UCSD-AML1 (cell line): Measurements from ENCODE around the gene SYNE1.

Source experiments
- DNase-seq: peaks from one replicate; lab custom pipeline; 2025; ENCODE audit not compliant: unreplicated experiment; lab: John Stamatoyannopoulos, UW

Gene SYNE1

GRCh38 chr6:152295346-152295745 is 341.8 kb downstream of the SYNE1 start:
- no peak for DNase-seq

- DNase-seq: no peak
Measured at GRCh38 chr6:152293404-152293803, 343.8 kb downstream of the SYNE1 start.

GRCh38 chr6:152292555-152292954 is 344.6 kb downstream of the SYNE1 start:
- no peak for DNase-seq

GRCh38 chr6:152290693-152291092 is 346.5 kb downstream of the SYNE1 start:
- no peak for DNase-seq

DNA sequence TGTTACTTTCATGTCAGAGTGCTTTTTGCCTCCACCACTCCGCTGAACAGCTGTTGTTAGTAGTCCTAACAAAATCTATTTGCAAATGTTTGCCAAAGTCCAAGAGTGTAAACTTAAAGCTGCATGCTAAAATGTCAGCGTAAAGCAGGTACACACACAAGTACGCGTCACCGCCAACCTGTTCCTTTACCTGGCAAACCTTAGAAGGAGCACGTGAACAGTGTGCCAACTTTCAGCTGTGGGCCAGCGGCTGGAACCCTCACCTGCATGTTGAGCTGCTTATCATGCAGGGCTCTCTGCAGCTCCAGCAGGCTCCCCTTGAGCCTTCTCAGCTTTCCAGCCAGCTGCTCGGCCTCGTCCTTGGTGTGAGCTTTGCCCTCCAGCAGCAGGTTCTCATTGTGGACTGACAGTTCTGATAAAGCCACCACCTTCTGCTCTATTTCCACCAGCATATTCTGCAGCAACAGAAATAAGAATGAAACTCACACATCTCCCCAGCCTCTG is 359.3 kb downstream of the SYNE1 start:
- DNase-seq: no peak

GRCh38 chr6:152273638-152274037 is 363.5 kb downstream of the SYNE1 start:
- DNase-seq: no peak

DNA sequence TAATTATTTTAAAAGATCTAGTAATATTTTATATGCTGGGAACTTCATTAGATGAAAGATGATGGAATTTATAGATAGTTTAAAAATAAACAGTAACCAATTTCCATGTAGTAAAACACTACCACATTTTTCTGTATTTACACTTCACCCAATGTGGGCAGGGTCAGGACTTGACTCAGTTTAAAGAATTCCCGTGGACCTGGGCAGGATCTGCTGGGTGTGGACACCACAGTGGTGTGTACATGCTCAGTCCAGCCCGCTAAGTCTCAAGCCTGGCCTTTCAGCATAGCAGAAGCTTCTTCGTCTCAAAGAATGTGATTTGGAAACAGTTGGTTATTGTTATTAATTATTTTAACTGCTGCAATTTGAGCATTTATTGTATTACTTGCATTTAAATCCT is 364.2 kb downstream of the SYNE1 start:
- no peak for DNase-seq

DNA sequence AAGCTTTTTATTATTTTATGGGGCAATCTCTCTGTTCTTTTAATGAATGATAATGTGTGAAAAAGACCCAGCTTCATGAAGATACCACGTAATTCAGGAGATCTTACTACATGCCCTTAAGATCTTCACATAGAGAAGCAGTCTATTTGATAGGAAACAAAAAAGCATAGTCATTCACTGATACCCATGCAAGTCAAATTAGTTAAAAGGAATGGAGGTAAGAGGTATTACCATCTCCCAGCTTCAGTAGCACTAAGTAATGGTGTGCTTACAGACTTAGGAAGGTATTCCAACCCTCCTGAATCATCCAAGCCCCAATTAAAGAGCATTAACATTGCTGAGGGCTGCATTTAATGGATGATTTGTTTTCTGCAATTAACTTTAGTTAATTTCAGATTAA is 364.7 kb downstream of the SYNE1 start:
- DNase-seq: no peak

GRCh38 chr6:152271776-152272464 is 365.2 kb downstream of the SYNE1 start:
- DNase-seq: no peak

DNA sequence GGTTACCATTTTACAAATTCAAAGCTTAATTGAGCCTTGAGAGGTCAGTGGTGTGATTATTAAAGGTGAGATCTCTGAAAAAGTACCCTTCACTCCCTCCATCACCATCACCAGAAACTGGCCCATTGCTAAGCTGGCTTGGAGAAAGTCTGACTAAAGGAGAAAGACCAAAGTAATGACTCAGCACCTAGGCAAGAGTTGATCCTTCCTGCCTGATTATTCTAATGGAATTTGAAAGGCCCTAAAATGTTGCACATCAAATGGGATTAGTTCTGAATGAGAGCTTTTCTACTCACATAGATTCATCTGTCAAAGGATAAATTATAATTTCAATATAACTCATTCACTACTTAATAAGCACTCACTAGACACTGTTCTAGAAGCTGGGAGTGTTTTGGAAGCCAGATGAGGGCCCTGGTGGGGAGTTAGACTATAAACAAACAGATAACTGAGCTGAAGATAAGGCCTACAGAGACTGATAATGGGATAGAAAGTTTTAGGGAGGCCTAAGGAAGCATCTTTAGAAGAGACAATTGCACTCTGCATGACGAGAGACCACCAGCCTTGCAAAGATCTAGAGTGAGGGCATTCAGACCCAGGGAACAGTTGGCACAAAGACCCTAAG is 366.7 kb downstream of the SYNE1 start:
- DNase-seq: no peak

- no peak for DNase-seq
Measured at GRCh38 chr6:152268846-152269442, 368.2 kb downstream of the SYNE1 start.

DNA sequence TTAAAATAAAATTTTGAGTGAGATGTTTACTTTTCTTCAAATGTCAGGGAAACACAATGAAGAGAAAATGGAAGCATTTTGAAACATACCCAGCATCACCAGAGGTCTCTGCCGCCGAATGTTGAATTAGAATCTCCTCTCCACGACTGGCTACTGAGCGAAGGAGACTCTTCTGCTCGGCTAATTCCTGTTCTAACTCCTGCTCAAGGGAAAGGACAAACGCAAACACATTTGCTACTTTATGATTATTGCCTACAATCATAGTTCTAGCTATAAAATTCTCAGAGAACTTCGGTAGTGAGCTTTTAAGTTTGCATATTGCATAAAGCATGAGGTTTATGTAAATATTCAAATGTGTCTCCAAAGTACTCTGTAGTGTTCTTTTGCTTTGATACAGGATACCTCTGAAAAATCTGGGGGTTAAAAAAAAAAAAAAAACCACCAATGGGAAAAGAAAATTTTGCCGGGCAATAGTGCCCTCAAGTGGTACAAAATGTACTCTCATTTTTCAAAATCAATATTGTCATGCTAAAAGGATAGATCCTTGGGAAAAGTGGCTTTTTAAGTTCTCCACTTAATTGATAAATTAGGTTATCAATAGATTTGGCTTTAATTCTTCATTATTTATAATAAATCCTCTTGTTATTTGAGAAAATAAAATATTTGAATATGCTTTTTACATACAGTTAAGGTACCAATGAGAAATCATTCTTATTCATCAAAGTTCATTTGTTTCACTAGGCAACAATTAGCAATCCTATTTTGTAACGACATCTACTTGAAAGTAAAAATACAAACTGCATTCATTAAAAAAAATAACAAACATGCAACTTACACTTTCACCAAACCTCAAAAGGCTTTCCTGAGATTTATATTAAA is 369.0 kb downstream of the SYNE1 start:
- no peak for DNase-seq

DNA sequence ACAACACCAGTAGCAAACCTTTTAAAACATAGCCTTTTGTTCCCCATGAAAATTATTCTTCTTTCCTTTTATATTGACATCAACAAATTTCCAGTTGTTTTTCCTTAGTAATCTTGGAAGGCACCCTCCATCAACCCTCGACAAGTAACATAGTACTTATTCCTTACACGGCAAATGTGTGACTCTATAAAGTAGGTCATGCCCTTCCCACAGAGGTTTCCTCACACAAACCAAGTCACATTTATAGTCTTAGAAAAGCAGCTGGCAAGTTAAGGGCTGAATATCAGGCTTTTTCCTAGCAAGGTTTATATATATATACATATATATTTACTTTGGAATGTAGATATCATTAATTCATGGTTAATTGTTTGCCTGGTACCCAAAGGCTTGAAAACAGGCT is 371.5 kb downstream of the SYNE1 start:
- DNase-seq: no peak

DNA sequence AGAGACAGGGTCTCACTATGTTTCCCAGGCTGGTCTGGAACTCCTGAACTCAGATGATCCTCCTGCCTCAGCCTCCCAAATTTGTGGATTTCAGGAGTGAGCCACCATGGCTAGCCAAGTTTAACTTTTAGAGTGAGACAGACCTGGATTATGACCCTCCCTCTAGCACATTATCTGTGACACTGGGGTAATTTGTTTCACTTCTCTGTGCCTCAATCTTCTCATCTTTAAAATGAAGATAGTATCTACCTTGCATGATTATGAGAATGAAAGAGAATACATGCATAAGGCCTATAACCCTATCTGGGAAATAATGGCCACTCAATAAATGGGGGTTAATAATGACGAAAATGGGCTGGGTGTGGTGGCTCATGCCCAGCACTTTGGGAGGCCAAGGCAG is 373.6 kb downstream of the SYNE1 start:
- no peak for DNase-seq

DNA sequence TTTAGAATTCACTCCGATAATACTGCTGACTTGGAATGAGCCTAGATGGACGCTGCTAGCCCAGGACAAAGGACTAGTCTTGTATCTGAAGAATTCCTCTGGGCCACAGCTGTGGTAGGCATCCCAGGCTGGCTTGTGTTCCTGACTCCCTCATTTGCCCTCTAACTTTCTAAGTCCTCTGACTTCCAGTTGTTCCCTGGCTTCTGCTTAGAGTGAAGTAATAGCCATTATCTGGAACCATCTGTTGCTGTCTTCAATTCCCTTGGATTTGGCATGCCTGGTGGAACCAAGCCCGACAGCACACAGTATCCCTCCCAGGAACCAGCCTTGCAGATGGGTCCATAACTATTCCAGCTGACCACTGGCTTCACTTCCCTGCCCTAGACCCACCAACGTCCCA is 376.0 kb downstream of the SYNE1 start:
- no peak for DNase-seq

DNA sequence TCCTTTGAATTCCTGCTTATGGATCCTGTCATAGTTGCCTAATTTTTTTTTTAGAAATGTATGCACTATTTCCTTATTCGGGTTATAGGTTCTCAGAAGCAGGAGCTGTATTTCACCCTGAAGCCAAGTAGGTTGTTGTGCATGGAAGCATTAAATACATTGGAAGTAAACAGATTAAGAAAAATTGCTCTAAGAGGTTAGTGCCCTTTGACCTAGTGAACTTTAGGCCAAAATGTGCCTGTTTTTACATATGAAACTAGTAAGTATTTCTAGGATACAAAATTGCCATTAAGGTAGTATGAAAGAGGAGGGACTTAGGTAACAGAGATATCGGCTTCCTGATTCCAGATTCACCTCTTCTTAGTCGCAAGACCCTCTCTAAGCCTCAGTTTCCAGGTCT is 377.9 kb downstream of the SYNE1 start:
- DNase-seq: no peak

GRCh38 chr6:152257581-152257980 is 379.6 kb downstream of the SYNE1 start:
- DNase-seq: no peak

- no peak for DNase-seq
Measured at GRCh38 chr6:152250127-152250526, 387.0 kb downstream of the SYNE1 start.

DNA sequence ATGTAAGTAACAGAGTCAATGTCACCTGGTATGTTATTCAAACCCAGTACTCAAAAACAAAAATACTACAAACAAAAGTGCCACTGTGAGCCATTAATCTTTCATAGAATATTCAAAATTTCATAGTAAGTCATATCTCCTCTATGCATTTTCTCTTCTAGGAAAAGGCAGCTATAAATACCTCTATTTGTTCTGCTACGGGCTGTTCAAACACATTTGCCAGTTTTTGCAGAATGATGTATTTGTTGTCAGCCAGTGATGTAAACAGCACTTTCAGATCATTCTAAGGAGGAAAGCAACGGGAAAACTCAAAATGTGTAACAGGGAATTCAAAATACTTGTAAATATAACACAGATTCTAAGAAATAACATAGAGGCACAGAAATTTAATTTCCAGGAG is 388.2 kb downstream of the SYNE1 start:
- no peak for DNase-seq

- DNase-seq: no peak
Measured at GRCh38 chr6:152246554-152247337, 390.4 kb downstream of the SYNE1 start.
